Upper lobe of left lung (tissue), 6 donors: Measurements from ENCODE around the gene DPP6. TPM values are rescaled to one million over a fixed set of nuclear protein-coding genes. Genes with fewer than 3 reads are reported as not detected.

Experiments used
- ATAC-seq, 2 donors: fragments of 200-7000 bp; cut with Tn5 transposase; one replicate each; pipeline ENCODE4 v1.9.1; 2022; ENCODE audit warnings: mild to moderate bottlenecking in 2 of 2, moderate library complexity in 2 of 2; ENCODE audit not compliant: low FRiP score in 2 of 2
- DNase-seq, 2 donors: peaks; one replicate each; pipeline ENCODE4 v3.0.0-alpha.2; 2019 to 2020
- H3K27ac ChIP-seq, 4 donors: fragments of 200-600 bp; sonication (generic); one replicate each; pipeline ENCODE4 v1.5.1; 2016 to 2019
- H3K27me3 ChIP-seq, 4 donors: fragments of 200-600 bp; sonication (generic); one replicate each; pipeline ENCODE4 v1.5.1; 2017 to 2019
- H3K36me3 ChIP-seq, 4 donors: fragments of 200-600 bp; sonication (generic); one replicate each; pipeline ENCODE4 v1.5.1; 2016 to 2019
- H3K4me1 ChIP-seq, 4 donors: fragments of 200-600 bp; sonication (generic); one replicate each; pipeline ENCODE4 v1.5.1; 2018 to 2019
- H3K4me3 ChIP-seq, 4 donors: fragments of 200-600 bp; sonication (generic); one replicate each; pipeline ENCODE4 v1.5.1; 2017 to 2019; ENCODE audit warnings: mild to moderate bottlenecking in 2 of 4, moderate library complexity in 1 of 4
- H3K9me3 ChIP-seq, 4 donors: fragments of 200-600 bp; sonication (generic); one replicate each; pipeline ENCODE4 v1.5.1; 2018 to 2019
- CTCF ChIP-seq, 6 experiments: fragments of 450-650 bp in 4 of 6; fragments of 200-600 bp in 2 of 6; sonication (generic) in 2 of 6; IDR thresholded peaks; one replicate each; pipeline ENCODE4 v1.5.1; 2016 to 2019; ENCODE audit warnings: antibody characterized with exemption in 6 of 6
- EP300 ChIP-seq, 4 donors: sonication (generic); formaldehyde crosslinking; IDR thresholded peaks; one replicate each; pipeline ENCODE4 v1.5.1; 2017; ENCODE audit warnings: antibody characterized with exemption in 4 of 4, control low read depth in 2 of 4
- POLR2A ChIP-seq, 4 donors: fragments of 450-650 bp; IDR thresholded peaks; one replicate each; pipeline ENCODE4 v1.5.1; 2016 to 2017; ENCODE audit warnings: antibody characterized with exemption in 4 of 4, mild to moderate bottlenecking in 2 of 4
- POLR2AphosphoS5 ChIP-seq, 2 donors: sonication (generic); formaldehyde crosslinking; IDR thresholded peaks; one replicate each; pipeline ENCODE4 v1.5.1; 2017; ENCODE audit warnings: antibody characterized with exemption in 2 of 2
- WGBS, 2 donors: methylation state at CpG; one replicate each; pipeline ENCODE4 v1.1.5; 2017 to 2018; 5-methylcytosine and 5-hydroxymethylcytosine counted together
- total RNA-seq, 6 donors: library from RNA; depleted of rRNA in 4 of 6; stranded (reverse); fragments of >200 nt in 4 of 6; gene quantifications; one replicate each; pipeline versions ENCODE4 v1.1.0 to v1.2.1, GENCODE V29; 2016 to 2021
- donor health status: DM: no; HTN: no; CAD: no; lungs with moderate emphysema.
- donor health status: DM: no; HTN: yes; CAD: no; lungs with severe emphysema.

DPP6 gene
- total RNA-seq, 6 donors from 2014 or later, result 0.49 to 3.1 (median 0.86) TPM; not detected in 2

DNA sequence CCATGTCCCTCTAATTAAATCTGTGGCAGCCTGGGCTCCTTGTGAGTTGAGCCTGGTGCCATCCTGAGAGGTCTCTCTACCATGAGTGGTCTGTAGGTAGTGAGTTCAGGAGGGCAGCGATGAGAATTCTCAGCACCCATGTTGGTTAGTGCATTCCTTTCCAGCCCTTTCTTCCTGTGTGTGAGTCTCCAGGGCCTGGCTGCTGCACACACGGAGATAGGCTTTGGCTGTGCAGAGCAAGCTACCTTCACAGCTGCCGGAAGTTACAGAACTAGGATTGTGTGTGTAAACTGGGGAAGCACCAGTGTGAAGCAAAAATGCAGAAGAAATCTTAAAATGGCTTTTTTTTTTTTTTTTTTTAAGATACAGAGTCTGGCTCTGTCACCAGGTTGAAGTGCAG is 592.2 kb downstream of the DPP6 start:
- Histone ChIP-seq H3K36me3 (no peaks in the 10 kb centered on the region), H3K4me3 (no peak overlapping the region), H3K4me1 (no peaks in the 10 kb centered on the region), H3K9me3 (no peaks in the 10 kb centered on the region), H3K27ac (no peak overlapping the region), H3K27me3 (no peaks in the 10 kb centered on the region)
- no peak for DNase-seq
- ATAC-seq, result no peak
- 80 to 85% methylated on average over 3 of the region's 3 CpGs for WGBS, 2 donors
- TF ChIP-seq POLR2A (IDR thresholded peaks at IDR 0.05), result no peak
- TF ChIP-seq CTCF (IDR thresholded peaks at IDR 0.05), result no peak
- TF ChIP-seq POLR2AphosphoS5 (IDR thresholded peaks at IDR 0.05), result no peak
- no peak for TF ChIP-seq EP300 (IDR thresholded peaks at IDR 0.05)

- H3K27me3 ChIP-seq, result no peaks in the 10 kb centered on the region
- H3K36me3 ChIP-seq, result no peaks in the 10 kb centered on the region
- H3K4me1 ChIP-seq, result no peaks in the 10 kb centered on the region
- no peak for ATAC-seq
- TF ChIP-seq POLR2AphosphoS5 (IDR thresholded peaks at IDR 0.05), result no peak
- no peak for TF ChIP-seq POLR2A (IDR thresholded peaks at IDR 0.05)
- TF ChIP-seq EP300 (IDR thresholded peaks at IDR 0.05), result no peak
- no peak for TF ChIP-seq CTCF (IDR thresholded peaks at IDR 0.05)
- H3K27ac ChIP-seq, result no peak overlapping the region
- DNase-seq, result no peak
- H3K9me3 ChIP-seq, result no peaks in the 10 kb centered on the region
- 85 to 88% methylated on average over 11 of the region's 11 CpGs for WGBS, 2 donors
- no peak overlapping the region for H3K4me3 ChIP-seq
These were observed 594.2 kb downstream of the DPP6 start for GRCh38 chr7:154646126-154647013.

DNA sequence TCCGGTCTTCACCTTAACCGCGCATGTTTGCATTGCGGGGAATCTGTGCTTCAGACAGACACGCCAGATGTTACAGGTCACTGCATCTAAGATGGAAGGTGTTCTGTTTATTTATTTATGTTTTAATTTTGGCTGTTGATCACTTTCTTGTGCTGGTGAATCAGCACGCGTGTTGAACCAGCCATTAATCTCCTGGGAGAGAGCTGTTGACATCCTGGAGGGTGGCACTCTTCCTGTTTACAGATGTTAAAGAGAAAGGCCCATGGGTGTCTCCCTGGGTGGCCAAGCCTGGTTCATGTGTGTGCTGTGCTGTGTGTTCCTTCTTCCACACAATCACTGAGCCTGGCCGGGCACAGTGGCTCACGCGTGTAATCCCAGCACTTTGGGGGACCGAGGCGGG is 595.4 kb downstream of the DPP6 start:
- no peak for ATAC-seq
- no peaks in the 10 kb centered on the region for H3K36me3 ChIP-seq
- TF ChIP-seq CTCF (IDR thresholded peaks at IDR 0.05), result no peak
- TF ChIP-seq POLR2A (IDR thresholded peaks at IDR 0.05), result no peak
- TF ChIP-seq EP300 (IDR thresholded peaks at IDR 0.05), result no peak
- TF ChIP-seq POLR2AphosphoS5 (IDR thresholded peaks at IDR 0.05), result no peak
- H3K9me3 ChIP-seq, result no peaks in the 10 kb centered on the region
- WGBS, 2 donors, result 80 to 94% methylated on average over 11 to 12 of the region's 12 CpGs
- no peaks in the 10 kb centered on the region for H3K4me1 ChIP-seq
- DNase-seq, result peak in 1 of 2 donors; percentile 49
- H3K27me3 ChIP-seq, result no peaks in the 10 kb centered on the region
- H3K4me3 ChIP-seq, result no peak overlapping the region
- no peak overlapping the region for H3K27ac ChIP-seq

- Histone ChIP-seq H3K9me3 (no peaks in the 10 kb centered on the region), H3K36me3 (no peaks in the 10 kb centered on the region), H3K27me3 (no peaks in the 10 kb centered on the region), H3K27ac (no peak overlapping the region), H3K4me3 (no peak overlapping the region), H3K4me1 (no peaks in the 10 kb centered on the region)
- no peak for ATAC-seq
- DNase-seq, result no peak
- TF ChIP-seq CTCF (IDR thresholded peaks at IDR 0.05) (no peak), POLR2A (IDR thresholded peaks at IDR 0.05) (no peak), POLR2AphosphoS5 (IDR thresholded peaks at IDR 0.05) (no peak), EP300 (IDR thresholded peaks at IDR 0.05) (no peak)
- WGBS, 2 donors, result 75 to 84% methylated on average over 5 of the region's 5 CpGs
These were observed 596.8 kb downstream of the DPP6 start for GRCh38 chr7:154649015-154649414.

DNA sequence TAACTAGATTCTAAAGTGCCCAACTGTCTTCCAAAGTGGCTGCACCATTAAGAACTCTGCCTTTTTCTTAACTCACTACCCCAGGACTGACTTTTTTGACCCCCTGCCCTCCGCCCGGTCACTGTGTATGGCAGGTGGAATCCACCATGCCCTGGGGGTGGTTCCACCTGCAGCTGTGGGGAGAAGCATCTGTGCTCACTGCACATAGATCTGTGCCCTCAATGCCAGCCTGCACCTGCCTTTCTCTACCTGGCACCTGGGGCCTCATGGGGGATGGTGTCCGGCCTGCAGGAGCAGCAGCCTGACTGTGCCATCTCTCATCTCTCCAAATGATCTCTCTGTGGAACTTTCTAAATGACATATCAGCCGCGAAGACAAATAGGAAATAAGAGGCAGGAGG is 597.2 kb downstream of the DPP6 start:
- TF ChIP-seq POLR2AphosphoS5 (IDR thresholded peaks at IDR 0.05), result no peak
- TF ChIP-seq POLR2A (IDR thresholded peaks at IDR 0.05), result no peak
- no peak for TF ChIP-seq CTCF (IDR thresholded peaks at IDR 0.05)
- TF ChIP-seq EP300 (IDR thresholded peaks at IDR 0.05), result no peak
- no peaks in the 10 kb centered on the region for H3K27me3 ChIP-seq
- no peaks in the 10 kb centered on the region for H3K4me1 ChIP-seq
- DNase-seq (no peak), ATAC-seq (no peak)
- no peaks in the 10 kb centered on the region for H3K36me3 ChIP-seq
- H3K9me3 ChIP-seq, result no peaks in the 10 kb centered on the region
- WGBS, 2 donors, result 60 to 81% methylated on average over 3 to 5 of the region's 5 CpGs
- no peak overlapping the region for H3K27ac ChIP-seq
- no peak overlapping the region for H3K4me3 ChIP-seq
